SK-N-SH (cell line): ENCODE data around the gene PCNX2. TPM values are rescaled to one million over a fixed set of nuclear protein-coding genes. Genes with fewer than 3 reads are reported as not detected.

Source experiments
- CTCF ChIA-PET: fragments of 300-600, 350-600 bp; formaldehyde crosslinking; extraction: SDS; loops from one replicate; lab custom pipeline; 2021; lab: Yijun Ruan, JAX
- POLR2A ChIA-PET: fragments of 350-600 bp; sonication (Branson Sonifier 250); formaldehyde crosslinking; extraction: SDS; loops from one replicate; lab custom pipeline; 2020; ENCODE audit warnings: antibody characterized with exemption, inconsistent platforms; lab: Yijun Ruan, JAX
- DNase-seq: peaks from one replicate; pipeline ENCODE4 v3.0.0; 2012
- H2AFZ ChIP-seq: fragments of 200-600 bp; sonication (generic); 2 replicates; pipeline ENCODE4 v1.8.1; 2016; ENCODE audit warnings: antibody characterized with exemption, mild to moderate bottlenecking, low read depth
- H3F3A ChIP-seq: fragments of 200-600 bp; sonication (generic); replicated peaks from 2 replicates; pipeline ENCODE3; 2016; ENCODE audit warnings: antibody characterized with exemption, mild to moderate bottlenecking; ENCODE audit not compliant: insufficient read depth
- H3K27ac ChIP-seq, 2 experiments: fragments of 200-500 bp in 1 of 2; fragments of 200-600 bp in 1 of 2; sonication (Bioruptor generic) in 1 of 2; sonication (generic), shearing (Covaris generic) in 1 of 2; 2 replicates each; pipeline versions ENCODE4 v1.5.1 to v1.6.1; 2014 to 2016; ENCODE audit warnings: low read depth in 2 of 2, inconsistent platforms in 1 of 2, low read length in 1 of 2, mild to moderate bottlenecking in 1 of 2, mixed read lengths in 1 of 2
- H3K27me3 ChIP-seq: fragments of 200-600 bp; sonication (generic), shearing (Covaris generic); 2 replicates; pipeline ENCODE4 v1.6.1; 2016; ENCODE audit warnings: mixed run types; ENCODE audit not compliant: insufficient read depth
- H3K36me3 ChIP-seq, 2 experiments: fragments of 200-500 bp in 1 of 2; fragments of 200-600 bp in 1 of 2; sonication (Bioruptor generic) in 1 of 2; sonication (generic) in 1 of 2; replicated peaks in 1 of 2; 2 replicates each; pipeline versions ENCODE3 to v1.5.1; 2014 to 2016; ENCODE audit warnings: low read length in 1 of 2, mild to moderate bottlenecking in 1 of 2; ENCODE audit not compliant: insufficient read depth in 2 of 2, control insufficient read depth in 1 of 2
- H3K4me1 ChIP-seq, 2 experiments: fragments of 200-500 bp in 1 of 2; fragments of 200-600 bp in 1 of 2; sonication (Bioruptor generic) in 1 of 2; sonication (generic), shearing (Covaris generic) in 1 of 2; 2 replicates each; pipeline versions ENCODE4 v1.5.1 to v1.6.1; 2014 to 2016; ENCODE audit warnings: low read depth in 1 of 2, low read length in 1 of 2, mixed run types in 1 of 2; ENCODE audit not compliant: insufficient read depth in 2 of 2, control insufficient read depth in 1 of 2
- H3K4me2 ChIP-seq: fragments of 200-600 bp; sonication (generic), shearing (Covaris generic); 2 replicates; pipeline ENCODE4 v1.6.1; 2017; ENCODE audit warnings: mixed run types
- H3K4me3 ChIP-seq, 2 experiments: fragments of 200-500 bp in 1 of 2; fragments of 200-600 bp in 1 of 2; sonication (Bioruptor generic) in 1 of 2; sonication (generic), shearing (Covaris generic) in 1 of 2; 2 replicates each; pipeline versions ENCODE4 v1.5.1 to v1.8.1; 2014 to 2016; ENCODE audit warnings: low read depth in 2 of 2, inconsistent platforms in 1 of 2, low read length in 1 of 2, mild to moderate bottlenecking in 1 of 2, mixed read lengths in 1 of 2, moderate library complexity in 1 of 2
- H3K79me2 ChIP-seq: fragments of 200-600 bp; sonication (generic); 2 replicates; pipeline ENCODE4 v1.8.1; 2017; ENCODE audit warnings: mild to moderate bottlenecking; ENCODE audit not compliant: insufficient read depth
- H3K9ac ChIP-seq: fragments of 200-600 bp; sonication (generic); 2 replicates; pipeline ENCODE4 v1.6.1; 2017; ENCODE audit warnings: mixed run types
- H3K9me2 ChIP-seq: fragments of 200-600 bp; sonication (generic); 2 replicates; pipeline ENCODE4 v1.6.1; 2017; ENCODE audit warnings: mixed run types
- H3K9me3 ChIP-seq: fragments of 200-600 bp; sonication (generic); 2 replicates; pipeline ENCODE4 v1.6.1; 2017; ENCODE audit warnings: mixed run types, mild to moderate bottlenecking, moderate library complexity
- H4K20me1 ChIP-seq: fragments of 200-600 bp; sonication (generic); 2 replicates; pipeline ENCODE4 v1.6.1; 2017; ENCODE audit warnings: mild to moderate bottlenecking, mixed run types; ENCODE audit not compliant: insufficient read depth
- CTCF ChIP-seq: fragments of 200-600 bp; sonication (generic); IDR thresholded peaks from 2 replicates; pipeline ENCODE4 v1.6.1; 2017; ENCODE audit warnings: antibody characterized with exemption, mild to moderate bottlenecking, moderate library complexity
- FOSL2 ChIP-seq: IDR thresholded peaks from 2 replicates; pipeline ENCODE4 v1.4.0; 2012; ENCODE audit warnings: low read depth, mild to moderate bottlenecking, moderate library complexity, borderline replicate concordance
- FOXM1 ChIP-seq: IDR thresholded peaks from 2 replicates; pipeline ENCODE4 v1.4.0; 2012; ENCODE audit warnings: low read depth, mild to moderate bottlenecking
- GATA2 ChIP-seq: sonication (generic); formaldehyde crosslinking; IDR thresholded peaks from 2 replicates; pipeline ENCODE4 v1.5.0; 2020; ENCODE audit warnings: mild to moderate bottlenecking, missing genetic modification reagents
- JUND ChIP-seq: IDR thresholded peaks from 2 replicates; pipeline ENCODE4 v1.4.0; 2012
- MEF2A ChIP-seq: IDR thresholded peaks from 2 replicates; pipeline ENCODE4 v1.4.0; 2012; ENCODE audit warnings: low read depth, borderline replicate concordance
- NFIC ChIP-seq: IDR thresholded peaks from 2 replicates; pipeline ENCODE4 v1.4.0; 2012; ENCODE audit warnings: borderline replicate concordance
- RAD21 ChIP-seq: IDR thresholded peaks from 2 replicates; pipeline ENCODE4 v1.6.1; 2012; ENCODE audit warnings: mild to moderate bottlenecking, low read length
- RCOR1 ChIP-seq: fragments of 150-350 bp; IDR thresholded peaks from 2 replicates; pipeline ENCODE4 v1.6.1; 2017; ENCODE audit warnings: antibody characterized with exemption, low read length
- REST ChIP-seq: IDR thresholded peaks from 2 replicates; pipeline ENCODE4 v1.6.1; 2012; ENCODE audit warnings: mild to moderate bottlenecking, low read depth, low read length, moderate library complexity
- RXRA ChIP-seq: IDR thresholded peaks from 2 replicates; pipeline ENCODE4 v1.4.0; 2012; ENCODE audit warnings: low read depth, mild to moderate bottlenecking, borderline replicate concordance
- SMC3 ChIP-seq: IDR thresholded peaks from 2 replicates; pipeline ENCODE4 v1.6.1; 2012; ENCODE audit warnings: low read depth, low read length, improper control_type of control experiment
- TCF12 ChIP-seq: IDR thresholded peaks from 2 replicates; pipeline ENCODE4 v1.4.0; 2012
- TEAD4 ChIP-seq: IDR thresholded peaks from 2 replicates; pipeline ENCODE4 v1.4.0; 2012; ENCODE audit warnings: mild to moderate bottlenecking, borderline replicate concordance; ENCODE audit not compliant: insufficient read depth
- WGBS: methylation state at CpG from one replicate; pipeline ENCODE4 v1.1.6; 2017; ENCODE audit warnings: low lambda C conversion rate; 5-methylcytosine and 5-hydroxymethylcytosine counted together
- polyA plus RNA-seq, 3 experiments: library from polyadenylated mRNA; depleted of rRNA; stranded (reverse); fragments of >200 nt; gene quantifications; 2 replicates each; pipeline ENCODE4 v1.2.3, GENCODE V29; 2012
- TF ChIP-seq, protein P1 (sequence below): IDR thresholded peaks from 2 replicates; pipeline ENCODE4 v1.4.0; 2012; ENCODE audit warnings: low read depth, borderline replicate concordance
- TF ChIP-seq, protein P2 (sequence below): IDR thresholded peaks from 2 replicates; pipeline ENCODE4; 2012
- TF ChIP-seq, protein P3 (sequence below): IDR thresholded peaks from 2 replicates; pipeline ENCODE4 v1.4.0; 2012; ENCODE audit warnings: low read depth
- TF ChIP-seq, protein P4 (sequence below): fragments of 150-350 bp; IDR thresholded peaks from 2 replicates; pipeline ENCODE4 v1.6.1; 2016; ENCODE audit warnings: mild to moderate bottlenecking, low read depth, low read length

The PCNX2 gene
- polyA plus RNA-seq, 1 of the 3 experiments (the other 2 are of a cell fraction): 10.6 TPM

DNA sequence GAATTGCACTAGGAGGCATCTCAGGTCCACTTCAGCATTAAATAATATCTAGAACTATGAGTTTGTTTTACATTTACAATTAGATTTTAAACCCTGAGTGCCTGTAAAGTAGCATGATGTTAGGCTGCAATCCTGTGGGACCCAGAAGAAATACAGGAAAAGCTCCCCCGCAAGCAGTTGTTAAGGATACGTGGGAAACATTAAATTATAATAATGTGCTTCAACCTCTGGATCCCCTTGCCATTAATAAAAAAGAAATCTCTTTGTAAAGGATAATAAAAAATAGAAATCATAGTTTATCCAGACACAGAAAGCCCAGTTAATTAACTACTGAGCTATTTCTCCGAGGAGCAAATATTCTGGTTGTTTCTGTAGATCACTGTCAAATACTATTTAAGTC is 106.0 kb downstream of the PCNX2 start:
- ChIA-PET POLR2A (no interaction called here), CTCF (interaction anchor here (0.8 to 1.1 kb wide), 2 partner anchors 8 to 17 kb away, joined by 3 to 4 read pairs; no protein-coding TSS in a partner anchor)
- H2AFZ ChIP-seq: no peak overlapping the region
- no peak overlapping the region for H3K4me2 ChIP-seq
- H3K9ac ChIP-seq: no peak overlapping the region
- no peaks in the 10 kb centered on the region for H4K20me1 ChIP-seq
- no peaks in the 10 kb centered on the region for H3K79me2 ChIP-seq
- 95% methylated on average over 3 of the region's 3 CpGs for WGBS
- H3K9me3 ChIP-seq: no peaks in the 10 kb centered on the region
- no peaks in the 10 kb centered on the region for H3K27me3 ChIP-seq
- no peak overlapping the region for H3K27ac ChIP-seq
- no peaks in the 10 kb centered on the region for H3K4me1 ChIP-seq
- H3F3A ChIP-seq: no peaks in the 10 kb centered on the region
- no peak for DNase-seq
- TF ChIP-seq, protein P1, sequence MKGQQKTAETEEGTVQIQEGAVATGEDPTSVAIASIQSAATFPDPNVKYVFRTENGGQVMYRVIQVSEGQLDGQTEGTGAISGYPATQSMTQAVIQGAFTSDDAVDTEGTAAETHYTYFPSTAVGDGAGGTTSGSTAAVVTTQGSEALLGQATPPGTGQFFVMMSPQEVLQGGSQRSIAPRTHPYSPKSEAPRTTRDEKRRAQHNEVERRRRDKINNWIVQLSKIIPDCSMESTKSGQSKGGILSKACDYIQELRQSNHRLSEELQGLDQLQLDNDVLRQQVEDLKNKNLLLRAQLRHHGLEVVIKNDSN: no peak
- TF ChIP-seq RXRA (no peak), RCOR1 (no peak), GATA2 (CRISPR knock-in tag) (no peak), FOXM1 (no peak), JUND (no peak), NFIC (no peak), REST (no peak), TCF12 (no peak), MEF2A (no peak), TEAD4 (no peak), FOSL2 (no peak), RAD21 (no peak), SMC3 (no peak), CTCF (no peak)
- TF ChIP-seq, protein P2, sequence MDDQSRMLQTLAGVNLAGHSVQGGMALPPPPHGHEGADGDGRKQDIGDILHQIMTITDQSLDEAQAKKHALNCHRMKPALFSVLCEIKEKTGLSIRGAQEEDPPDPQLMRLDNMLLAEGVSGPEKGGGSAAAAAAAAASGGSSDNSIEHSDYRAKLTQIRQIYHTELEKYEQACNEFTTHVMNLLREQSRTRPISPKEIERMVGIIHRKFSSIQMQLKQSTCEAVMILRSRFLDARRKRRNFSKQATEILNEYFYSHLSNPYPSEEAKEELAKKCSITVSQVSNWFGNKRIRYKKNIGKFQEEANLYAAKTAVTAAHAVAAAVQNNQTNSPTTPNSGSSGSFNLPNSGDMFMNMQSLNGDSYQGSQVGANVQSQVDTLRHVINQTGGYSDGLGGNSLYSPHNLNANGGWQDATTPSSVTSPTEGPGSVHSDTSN: no peak
- TF ChIP-seq, protein P3, sequence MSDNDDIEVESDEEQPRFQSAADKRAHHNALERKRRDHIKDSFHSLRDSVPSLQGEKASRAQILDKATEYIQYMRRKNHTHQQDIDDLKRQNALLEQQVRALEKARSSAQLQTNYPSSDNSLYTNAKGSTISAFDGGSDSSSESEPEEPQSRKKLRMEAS: no peak
- TF ChIP-seq, protein P4, sequence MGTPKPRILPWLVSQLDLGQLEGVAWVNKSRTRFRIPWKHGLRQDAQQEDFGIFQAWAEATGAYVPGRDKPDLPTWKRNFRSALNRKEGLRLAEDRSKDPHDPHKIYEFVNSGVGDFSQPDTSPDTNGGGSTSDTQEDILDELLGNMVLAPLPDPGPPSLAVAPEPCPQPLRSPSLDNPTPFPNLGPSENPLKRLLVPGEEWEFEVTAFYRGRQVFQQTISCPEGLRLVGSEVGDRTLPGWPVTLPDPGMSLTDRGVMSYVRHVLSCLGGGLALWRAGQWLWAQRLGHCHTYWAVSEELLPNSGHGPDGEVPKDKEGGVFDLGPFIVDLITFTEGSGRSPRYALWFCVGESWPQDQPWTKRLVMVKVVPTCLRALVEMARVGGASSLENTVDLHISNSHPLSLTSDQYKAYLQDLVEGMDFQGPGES: no peak
- peaks cover 12 to 16% of the 10 kb centered on the region in 2 experiments for H3K36me3 ChIP-seq
- H3K4me3 ChIP-seq: no peak overlapping the region
- no peaks in the 10 kb centered on the region for H3K9me2 ChIP-seq
